ENCODE data around the gene FAM227B. TPM values are rescaled to one million over a fixed set of nuclear protein-coding genes. Genes with fewer than 3 reads are reported as not detected.

Gene FAM227B
- total and polyA plus RNA-seq, 2 of the 13 experiments (the other 11 are each of a cell fraction or from before 2014, with no cell fraction given) = 1.9 to 2.6 TPM

GRCh38 chr15:49370782-49371181, 249.8 kb downstream of the FAM227B start:
- H3K79me2 ChIP-seq (ENCODE audit: insufficient read depth, low read length) = no peaks in the 10 kb centered on the region
- no peaks in the 10 kb centered on the region for H4K20me1 ChIP-seq (ENCODE audit: insufficient read depth, low read length)
- H3K27ac ChIP-seq (ENCODE audit: extremely low read length, insufficient read depth, low read length) = no peak overlapping the region
- H3K4me3 ChIP-seq (replicated peaks in 1 of 3; ENCODE audit: insufficient read depth in 1 of 3, low read depth in 2 of 3, low read length in 3 of 3) = no peak overlapping the region
- no peaks in the 10 kb centered on the region for H3K27me3 ChIP-seq (ENCODE audit: control insufficient read depth in 1 of 2, insufficient read depth in 2 of 2, low read length in 2 of 2)
- no peaks in the 10 kb centered on the region for H3K9me3 ChIP-seq (ENCODE audit: low read length)
- no peak overlapping the region for H3K9ac ChIP-seq (ENCODE audit: insufficient read depth, low read depth, low read length)
- no peak for FAIRE-seq
- no peak for DNase-seq (ENCODE audit: low spot score)
- H3K4me1 ChIP-seq (ENCODE audit: insufficient read depth, low read length) = no peaks in the 10 kb centered on the region
- 0% methylated on average over 1 of the region's 1 CpG for WGBS (ENCODE audit: low lambda C conversion rate)
- TF ChIP-seq ZSCAN20 (CRISPR knock-in tag; IDR thresholded peaks at IDR 0.05; ENCODE audit: borderline replicate concordance) (no peak), ZNF619 (CRISPR knock-in tag; IDR thresholded peaks at IDR 0.05) (no peak), RARA (CRISPR knock-in tag; IDR thresholded peaks at IDR 0.05) (no peak), ZNF672 (CRISPR knock-in tag; IDR thresholded peaks at IDR 0.05) (no peak), SP5 (CRISPR knock-in tag; IDR thresholded peaks at IDR 0.05; ENCODE audit: borderline replicate concordance, low read depth) (no peak), BATF2 (CRISPR knock-in tag; IDR thresholded peaks at IDR 0.05) (no peak), CENPT (CRISPR knock-in tag; IDR thresholded peaks at IDR 0.05; ENCODE audit: low read depth) (no peak), ZNF615 (CRISPR knock-in tag; IDR thresholded peaks at IDR 0.05; ENCODE audit: borderline replicate concordance) (no peak), ZFP82 (CRISPR knock-in tag; IDR thresholded peaks at IDR 0.05; ENCODE audit: borderline replicate concordance) (no peak), FOXC1 (CRISPR knock-in tag; IDR thresholded peaks at IDR 0.05; ENCODE audit: borderline replicate concordance) (no peak), ARID3A (IDR thresholded peaks at IDR 0.05; ENCODE audit: low read depth, low read length) (no peak), KAT2B (IDR thresholded peaks at IDR 0.05; ENCODE audit: borderline replicate concordance, low read depth, low read length) (no peak)
- ATAC-seq = no peak
- intact Hi-C loops (cut with micrococcal nuclease; ENCODE audit: unreplicated experiment) = no loop called here
- H2AFZ ChIP-seq (ENCODE audit: low read length) = no peak overlapping the region
- ChIA-PET POLR2A (interaction anchor here (0.6 kb wide), 1 partner anchor 23 kb away, joined by 3 read pairs; no protein-coding TSS in a partner anchor), CTCF (ENCODE audit: low intra/inter-chr PET ratio, low total read pairs) (no interaction called here)
- BruUV-seq (replicated peaks) = no TSS peak
- no peak overlapping the region for H3K4me2 ChIP-seq (ENCODE audit: low read depth, low read length)
- in situ Hi-C loops (cut with HindIII; ENCODE audit: extremely low pct_ligation_motif_present, low pct_unique_long_range_greater_than_20kb) = no loop called here
- no peaks in the 10 kb centered on the region for H3K36me3 ChIP-seq (replicated peaks in 1 of 2; ENCODE audit: control insufficient read depth in 1 of 2, insufficient read depth in 2 of 2, low read length in 2 of 2)

Measured in HepG2 (cell line).